ENCODE results near the gene CLDN7.

- TF ChIP-seq, protein P1, sequence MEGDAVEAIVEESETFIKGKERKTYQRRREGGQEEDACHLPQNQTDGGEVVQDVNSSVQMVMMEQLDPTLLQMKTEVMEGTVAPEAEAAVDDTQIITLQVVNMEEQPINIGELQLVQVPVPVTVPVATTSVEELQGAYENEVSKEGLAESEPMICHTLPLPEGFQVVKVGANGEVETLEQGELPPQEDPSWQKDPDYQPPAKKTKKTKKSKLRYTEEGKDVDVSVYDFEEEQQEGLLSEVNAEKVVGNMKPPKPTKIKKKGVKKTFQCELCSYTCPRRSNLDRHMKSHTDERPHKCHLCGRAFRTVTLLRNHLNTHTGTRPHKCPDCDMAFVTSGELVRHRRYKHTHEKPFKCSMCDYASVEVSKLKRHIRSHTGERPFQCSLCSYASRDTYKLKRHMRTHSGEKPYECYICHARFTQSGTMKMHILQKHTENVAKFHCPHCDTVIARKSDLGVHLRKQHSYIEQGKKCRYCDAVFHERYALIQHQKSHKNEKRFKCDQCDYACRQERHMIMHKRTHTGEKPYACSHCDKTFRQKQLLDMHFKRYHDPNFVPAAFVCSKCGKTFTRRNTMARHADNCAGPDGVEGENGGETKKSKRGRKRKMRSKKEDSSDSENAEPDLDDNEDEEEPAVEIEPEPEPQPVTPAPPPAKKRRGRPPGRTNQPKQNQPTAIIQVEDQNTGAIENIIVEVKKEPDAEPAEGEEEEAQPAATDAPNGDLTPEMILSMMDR (IDR thresholded peaks at IDR 0.05), result peak in 1 of 5 experiments; percentile 37
- TF ChIP-seq POLR2A (IDR thresholded peaks at IDR 0.05) (peak; percentile 20 to 68), EP300 (IDR thresholded peaks at IDR 0.05) (peak; percentile 98 to 99)
Measured at GRCh38 chr17:7242717-7243452, 19.4 kb downstream of the CLDN7 start.

Measured in tibial nerve (tissue), 4 donors.